Immature natural killer cell (primary cell): ENCODE measurements around the gene TGM3. TPM values are rescaled to one million over a fixed set of nuclear protein-coding genes. Genes with fewer than 3 reads are reported as not detected.

Experiments
- DNase-seq, 3 donors: peaks; one replicate each; pipeline ENCODE4 v3.0.0; 2022; ENCODE audit warnings: mixed read lengths in 1 of 3
- H3K27ac Mint-ChIP-seq, 6 donors: one replicate each; pipeline ENCODE4 v1.8.0; 2020; ENCODE audit warnings: mixed read lengths in 6 of 6, mild to moderate bottlenecking in 5 of 6, inconsistent platforms in 4 of 6, moderate library complexity in 3 of 6
- H3K27me3 Mint-ChIP-seq, 3 donors: one replicate each; pipeline ENCODE4 v1.8.0; 2020 to 2021; ENCODE audit warnings: low read depth in 3 of 3, mild to moderate bottlenecking in 3 of 3, mixed read lengths in 3 of 3, moderate library complexity in 3 of 3, inconsistent platforms in 1 of 3
- H3K36me3 Mint-ChIP-seq, 3 donors: one replicate each; pipeline ENCODE4 v1.8.0; 2020; ENCODE audit warnings: mixed read lengths in 3 of 3, inconsistent platforms in 2 of 3, mild to moderate bottlenecking in 2 of 3
- H3K4me1 Mint-ChIP-seq, 2 donors: one replicate each; pipeline ENCODE4 v1.8.0; 2020; ENCODE audit warnings: inconsistent platforms in 2 of 2, mild to moderate bottlenecking in 2 of 2, mixed read lengths in 2 of 2, moderate library complexity in 1 of 2
- H3K4me3 Mint-ChIP-seq, 5 donors: one replicate each; pipeline ENCODE4 v1.8.0; 2020; ENCODE audit warnings: mild to moderate bottlenecking in 5 of 5, mixed read lengths in 5 of 5, inconsistent platforms in 3 of 5, moderate library complexity in 3 of 5
- H3K9me3 Mint-ChIP-seq, 6 donors: one replicate each; pipeline ENCODE4 v1.8.0; 2020; ENCODE audit warnings: mild to moderate bottlenecking in 6 of 6, mixed read lengths in 6 of 6, inconsistent platforms in 4 of 6, moderate library complexity in 3 of 6
- polyA plus RNA-seq, 3 donors: library from polyadenylated mRNA; unstranded; fragments of 300-500 nt; fragmentation: Illumina TruSeq; gene quantifications; one replicate each; pipeline ENCODE4 v1.2.3, GENCODE V29; 2021

Gene TGM3
- polyA plus RNA-seq, 3 donors from 2014 or later, result not detected

DNA sequence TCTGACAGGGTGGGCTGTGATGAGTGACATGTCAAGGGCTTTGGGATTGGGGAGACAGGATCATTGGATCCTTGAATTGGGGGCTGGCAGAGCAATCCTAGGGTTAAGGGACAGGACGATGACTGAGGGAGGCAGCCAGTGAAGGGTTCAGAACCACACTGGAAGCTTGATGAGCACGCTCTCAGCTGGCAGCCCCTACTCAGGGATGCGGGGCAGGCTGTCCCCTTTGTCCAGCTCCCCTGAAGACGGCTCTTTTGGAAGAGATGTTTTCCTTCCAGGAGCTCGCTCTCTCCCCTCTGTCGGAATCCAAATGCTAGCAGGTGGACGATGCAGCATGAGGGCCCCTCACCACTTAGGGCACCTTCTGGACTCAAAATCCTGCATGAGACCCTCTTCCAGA, 8.4 kb downstream of the TGM3 start:
- Mint-ChIP-seq H3K4me1 (no peaks in the 10 kb centered on the region), H3K36me3 (no peaks in the 10 kb centered on the region), H3K4me3 (no peak overlapping the region), H3K9me3 (no peaks in the 10 kb centered on the region), H3K27ac (no peak overlapping the region), H3K27me3 (peaks cover 2 to 5% (median 3%) of the 10 kb centered on the region in 3 donors)
- DNase-seq, result no peak

DNA sequence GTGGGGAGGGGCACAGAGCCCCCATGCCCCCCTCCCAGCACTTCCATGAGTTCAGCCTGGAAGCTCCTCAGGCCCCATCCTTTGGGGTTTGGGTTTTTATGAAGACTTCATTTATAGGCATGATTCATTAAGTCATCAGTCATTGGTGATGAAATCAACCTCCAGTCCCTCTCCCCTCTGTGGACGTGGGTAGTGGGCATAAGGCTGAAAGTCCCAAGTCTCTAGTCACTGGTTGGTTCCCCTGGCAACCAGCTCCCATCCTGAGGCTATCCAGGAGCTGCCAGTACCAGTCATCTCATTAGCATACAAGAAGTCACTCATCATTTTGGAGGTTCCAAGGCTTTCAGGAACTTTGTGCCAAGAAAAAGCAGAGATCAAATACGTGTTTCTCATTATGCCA, 9.2 kb downstream of the TGM3 start:
- DNase-seq, result no peak
- H3K36me3 Mint-ChIP-seq, result no peaks in the 10 kb centered on the region
- no peaks in the 10 kb centered on the region for H3K4me1 Mint-ChIP-seq
- H3K27me3 Mint-ChIP-seq, result peaks cover 2 to 3% (median 3%) of the 10 kb centered on the region in 3 donors
- no peaks in the 10 kb centered on the region for H3K9me3 Mint-ChIP-seq
- H3K4me3 Mint-ChIP-seq, result no peak overlapping the region
- no peak overlapping the region for H3K27ac Mint-ChIP-seq

DNA sequence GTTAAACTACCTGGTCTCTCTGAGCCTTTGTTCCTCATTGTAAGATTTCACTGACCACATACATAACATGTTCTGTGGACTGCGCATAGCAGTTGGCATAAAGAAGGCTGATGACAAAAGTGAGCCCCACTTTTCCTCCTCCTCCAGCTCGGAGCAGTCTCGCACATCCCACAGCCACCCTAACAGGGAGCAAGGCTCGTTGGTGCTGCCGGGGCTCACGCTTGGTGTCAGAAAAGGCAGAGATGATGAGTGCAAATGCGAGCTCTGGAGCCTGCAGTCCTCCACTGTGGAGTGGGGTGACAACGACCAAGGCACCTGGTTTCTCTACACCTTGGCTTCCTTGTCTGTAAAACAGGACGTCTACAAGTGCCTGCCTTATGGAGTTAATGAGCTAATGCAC, 9.7 kb downstream of the TGM3 start:
- DNase-seq, result no peak
- no peak overlapping the region for H3K4me3 Mint-ChIP-seq
- H3K4me1 Mint-ChIP-seq, result no peaks in the 10 kb centered on the region
- peaks cover 2 to 3% (median 3%) of the 10 kb centered on the region in 3 donors for H3K27me3 Mint-ChIP-seq
- H3K27ac Mint-ChIP-seq, result no peak overlapping the region
- H3K9me3 Mint-ChIP-seq, result no peaks in the 10 kb centered on the region
- H3K36me3 Mint-ChIP-seq, result no peaks in the 10 kb centered on the region

DNA sequence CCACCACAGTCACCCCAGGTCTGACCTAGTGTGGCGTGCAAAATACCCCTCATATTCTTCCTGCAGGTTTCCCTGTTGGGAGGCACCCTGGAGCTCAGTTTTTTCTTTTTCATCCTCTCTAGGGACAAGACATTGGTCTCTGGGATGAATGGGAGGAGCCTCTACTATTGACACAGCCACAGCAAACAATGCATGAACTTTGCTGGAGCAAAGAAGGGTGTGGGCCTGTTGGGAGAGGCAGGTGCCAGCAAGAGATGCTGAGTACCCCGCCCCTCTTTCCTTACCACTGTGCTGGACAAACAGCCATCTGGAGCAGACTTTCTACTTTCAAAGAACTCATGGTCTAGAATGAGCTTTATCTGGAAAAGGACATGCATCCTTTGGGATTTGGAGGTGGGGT, 10.1 kb downstream of the TGM3 start:
- no peak for DNase-seq
- H3K27ac Mint-ChIP-seq, result no peak overlapping the region
- no peaks in the 10 kb centered on the region for H3K36me3 Mint-ChIP-seq
- H3K27me3 Mint-ChIP-seq, result peaks cover 2 to 3% (median 3%) of the 10 kb centered on the region in 3 donors
- no peak overlapping the region for H3K4me3 Mint-ChIP-seq
- H3K9me3 Mint-ChIP-seq, result no peaks in the 10 kb centered on the region
- no peaks in the 10 kb centered on the region for H3K4me1 Mint-ChIP-seq

DNA sequence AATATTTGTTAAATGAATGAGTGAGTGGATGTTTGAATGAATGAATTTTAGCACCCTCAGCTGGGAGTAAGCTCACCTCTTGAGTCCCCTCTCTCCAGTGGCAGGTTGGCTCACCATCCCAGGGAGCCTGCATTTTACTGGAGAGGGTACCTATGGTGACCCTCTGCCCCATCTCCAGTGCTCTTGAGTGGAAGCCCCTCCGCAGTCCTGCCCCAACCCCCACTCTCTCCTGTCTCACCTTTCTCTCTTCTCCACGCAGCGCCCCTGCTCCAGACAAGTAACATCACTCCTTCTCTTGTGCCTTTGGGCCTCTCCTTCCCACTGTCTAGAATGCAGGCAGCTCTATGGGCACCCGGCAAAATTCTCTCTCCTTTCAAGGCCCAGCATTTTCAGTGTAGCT, 11.3 kb downstream of the TGM3 start:
- no peak overlapping the region for H3K4me3 Mint-ChIP-seq
- no peak overlapping the region for H3K27ac Mint-ChIP-seq
- H3K4me1 Mint-ChIP-seq, result no peaks in the 10 kb centered on the region
- H3K27me3 Mint-ChIP-seq, result peaks cover 2 to 3% (median 3%) of the 10 kb centered on the region in 3 donors
- no peaks in the 10 kb centered on the region for H3K9me3 Mint-ChIP-seq
- DNase-seq, result no peak
- H3K36me3 Mint-ChIP-seq, result no peaks in the 10 kb centered on the region

DNA sequence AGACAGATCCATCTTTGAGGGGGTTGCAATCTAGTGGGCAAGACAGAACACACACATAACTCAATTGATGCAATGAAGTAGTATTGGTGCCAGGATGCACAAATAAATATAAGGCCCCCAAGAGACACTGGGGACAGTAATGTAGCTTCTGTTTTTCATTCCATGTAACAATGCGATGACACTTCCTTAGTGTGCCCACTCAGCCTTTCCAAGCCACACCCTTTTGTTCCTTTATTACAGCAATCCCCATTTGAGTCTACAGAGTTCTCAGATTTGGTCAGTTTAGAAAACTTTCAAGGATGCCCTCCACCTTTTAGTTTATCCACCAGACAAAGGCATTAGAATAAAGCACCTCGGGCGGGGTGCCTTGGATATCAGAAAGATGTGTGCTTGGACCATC, 15.5 kb downstream of the TGM3 start:
- no peak overlapping the region for H3K4me3 Mint-ChIP-seq
- H3K27me3 Mint-ChIP-seq, result peaks cover 0 to 3% (median 2%) of the 10 kb centered on the region in 3 donors
- H3K4me1 Mint-ChIP-seq, result no peaks in the 10 kb centered on the region
- H3K9me3 Mint-ChIP-seq, result no peaks in the 10 kb centered on the region
- no peaks in the 10 kb centered on the region for H3K36me3 Mint-ChIP-seq
- H3K27ac Mint-ChIP-seq, result no peak overlapping the region
- DNase-seq, result no peak

DNA sequence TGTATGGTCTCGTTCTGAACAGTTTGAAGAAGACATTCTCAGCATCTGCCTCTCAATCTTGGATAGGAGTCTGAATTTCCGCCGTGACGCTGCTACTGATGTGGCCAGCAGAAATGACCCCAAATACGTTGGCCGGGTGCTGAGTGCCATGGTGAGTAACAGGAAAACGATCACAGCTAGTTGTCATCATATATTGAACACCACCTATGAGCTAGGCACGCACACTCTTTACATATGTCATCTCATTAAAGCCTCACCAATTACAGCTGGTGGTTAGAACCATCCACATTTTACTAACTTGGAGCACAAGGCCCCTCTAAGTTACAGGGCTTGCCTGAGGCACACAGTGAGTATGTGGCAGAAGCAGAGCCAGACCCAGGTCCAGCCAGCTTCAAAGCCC, 17.1 kb downstream of the TGM3 start:
- H3K4me1 Mint-ChIP-seq, result no peaks in the 10 kb centered on the region
- DNase-seq, result no peak
- H3K4me3 Mint-ChIP-seq, result no peak overlapping the region
- no peaks in the 10 kb centered on the region for H3K9me3 Mint-ChIP-seq
- H3K27ac Mint-ChIP-seq, result no peak overlapping the region
- peaks cover 0 to 2% (median 0%) of the 10 kb centered on the region in 3 donors for H3K27me3 Mint-ChIP-seq
- no peaks in the 10 kb centered on the region for H3K36me3 Mint-ChIP-seq

DNA sequence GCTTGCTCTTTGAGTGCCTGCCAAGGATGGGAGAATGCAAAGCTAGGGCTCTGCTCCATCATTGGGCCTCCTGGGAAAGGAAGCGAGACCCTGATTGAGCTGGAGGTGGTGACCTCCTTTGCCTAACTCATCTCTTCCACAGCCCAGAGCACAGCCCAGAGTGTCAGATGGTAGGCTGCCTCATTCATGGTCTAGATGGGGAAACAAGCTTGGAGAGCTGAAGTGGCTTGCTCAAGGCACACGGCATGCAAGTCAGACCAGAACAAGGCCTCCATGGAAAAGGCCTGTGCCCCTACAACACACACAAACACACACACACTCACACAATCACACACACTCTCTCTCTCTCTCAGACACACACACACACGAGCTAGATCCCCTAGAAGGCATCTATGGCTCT, 17.5 kb downstream of the TGM3 start:
- Mint-ChIP-seq H3K4me3 (no peak overlapping the region), H3K36me3 (no peaks in the 10 kb centered on the region), H3K27ac (no peak overlapping the region), H3K9me3 (no peaks in the 10 kb centered on the region), H3K27me3 (peaks cover 0 to 2% (median 0%) of the 10 kb centered on the region in 3 donors), H3K4me1 (no peaks in the 10 kb centered on the region)
- DNase-seq, result no peak

DNA sequence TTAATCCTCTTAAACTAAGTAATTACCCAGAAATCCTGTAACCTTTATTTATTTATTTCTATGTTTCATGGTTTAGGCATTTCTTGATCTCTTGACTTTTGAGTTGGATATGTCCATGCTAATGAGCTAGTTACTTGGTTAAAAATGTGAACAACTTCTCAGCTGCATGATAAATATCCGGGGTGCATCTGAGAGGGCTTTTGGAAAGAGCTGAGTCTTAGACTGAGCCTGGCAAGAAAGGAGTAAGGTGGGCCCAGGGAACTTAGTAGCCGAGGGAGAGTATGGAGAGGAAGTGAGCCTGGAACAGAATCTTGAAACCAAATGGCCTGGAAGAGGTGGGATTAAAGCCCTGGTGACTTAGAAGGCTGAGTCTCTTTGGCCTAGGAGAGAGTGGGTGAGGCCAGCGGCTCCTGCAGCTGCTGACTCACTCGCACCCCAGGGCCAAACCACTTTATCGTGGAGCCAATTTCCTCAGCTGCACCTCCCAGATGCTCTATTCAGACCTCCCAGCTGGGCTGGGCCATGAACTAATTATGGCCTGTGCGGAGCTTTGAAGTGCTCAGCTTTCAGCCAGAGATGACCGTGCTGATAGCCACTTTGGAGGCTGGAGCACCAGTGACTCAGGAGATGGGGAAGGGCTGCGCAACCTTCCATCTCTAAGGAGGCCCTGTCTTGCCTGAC, 19.1 kb downstream of the TGM3 start:
- Mint-ChIP-seq H3K27me3 (peaks cover 0 to 4% (median 2%) of the 10 kb centered on the region in 3 donors), H3K9me3 (no peaks in the 10 kb centered on the region), H3K4me3 (no peak overlapping the region), H3K4me1 (no peaks in the 10 kb centered on the region), H3K27ac (no peak overlapping the region), H3K36me3 (no peaks in the 10 kb centered on the region)
- no peak for DNase-seq

DNA sequence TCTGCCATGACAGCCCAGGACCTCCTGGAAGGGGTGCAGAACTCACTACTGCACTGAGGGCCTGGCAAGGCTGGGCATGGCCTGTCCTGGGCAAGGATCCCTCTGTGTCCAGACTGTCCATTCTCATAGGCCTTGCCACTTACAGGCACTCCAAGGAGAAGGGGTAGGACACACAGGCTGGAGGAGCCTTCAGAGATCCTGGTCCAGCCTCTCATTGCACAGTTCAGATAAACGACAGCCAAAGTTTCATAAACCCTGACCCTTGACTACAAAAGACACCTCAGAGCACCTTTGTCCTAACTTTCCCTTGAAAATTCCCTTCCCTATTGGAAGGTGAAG, 19.6 kb downstream of the TGM3 start:
- H3K4me3 Mint-ChIP-seq, result no peak overlapping the region

DNA sequence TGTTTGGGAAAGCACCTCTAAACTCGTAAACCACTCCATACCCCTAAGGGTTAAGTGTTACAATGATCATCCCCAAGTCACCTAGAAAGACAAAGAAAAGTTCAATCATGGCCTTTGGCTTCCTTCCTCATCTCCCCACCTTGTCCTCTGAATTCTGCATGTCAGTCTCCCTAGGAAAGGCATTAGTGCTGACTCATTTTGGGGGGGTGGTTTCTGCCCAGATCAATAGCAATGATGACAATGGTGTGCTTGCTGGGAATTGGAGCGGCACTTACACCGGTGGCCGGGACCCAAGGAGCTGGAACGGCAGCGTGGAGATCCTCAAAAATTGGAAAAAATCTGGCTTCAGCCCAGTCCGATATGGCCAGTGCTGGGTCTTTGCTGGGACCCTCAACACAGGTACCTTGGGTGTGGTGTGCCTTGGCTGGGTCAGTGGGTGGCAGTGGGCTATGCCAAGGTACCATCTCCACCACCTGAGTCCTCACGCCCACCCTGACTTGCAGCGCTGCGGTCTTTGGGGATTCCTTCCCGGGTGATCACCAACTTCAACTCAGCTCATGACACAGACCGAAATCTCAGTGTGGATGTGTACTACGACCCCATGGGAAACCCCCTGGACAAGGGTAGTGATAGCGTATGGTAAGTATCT, 21.2 kb downstream of the TGM3 start:
- H3K27ac Mint-ChIP-seq, result no peak overlapping the region
- no peak overlapping the region for H3K4me3 Mint-ChIP-seq
- DNase-seq, result no peak
- H3K4me1 Mint-ChIP-seq, result no peaks in the 10 kb centered on the region
- peaks cover 0 to 4% (median 2%) of the 10 kb centered on the region in 3 donors for H3K27me3 Mint-ChIP-seq
- H3K36me3 Mint-ChIP-seq, result no peaks in the 10 kb centered on the region
- H3K9me3 Mint-ChIP-seq, result no peaks in the 10 kb centered on the region

More for the DNA sequence above, 19.6 kb downstream of the TGM3 start:
- Mint-ChIP-seq H3K36me3 (no peaks in the 10 kb centered on the region), H3K4me1 (no peaks in the 10 kb centered on the region), H3K27ac (no peak overlapping the region), H3K9me3 (no peaks in the 10 kb centered on the region), H3K27me3 (peaks cover 0 to 4% (median 2%) of the 10 kb centered on the region in 3 donors)
- DNase-seq, result no peak

DNA sequence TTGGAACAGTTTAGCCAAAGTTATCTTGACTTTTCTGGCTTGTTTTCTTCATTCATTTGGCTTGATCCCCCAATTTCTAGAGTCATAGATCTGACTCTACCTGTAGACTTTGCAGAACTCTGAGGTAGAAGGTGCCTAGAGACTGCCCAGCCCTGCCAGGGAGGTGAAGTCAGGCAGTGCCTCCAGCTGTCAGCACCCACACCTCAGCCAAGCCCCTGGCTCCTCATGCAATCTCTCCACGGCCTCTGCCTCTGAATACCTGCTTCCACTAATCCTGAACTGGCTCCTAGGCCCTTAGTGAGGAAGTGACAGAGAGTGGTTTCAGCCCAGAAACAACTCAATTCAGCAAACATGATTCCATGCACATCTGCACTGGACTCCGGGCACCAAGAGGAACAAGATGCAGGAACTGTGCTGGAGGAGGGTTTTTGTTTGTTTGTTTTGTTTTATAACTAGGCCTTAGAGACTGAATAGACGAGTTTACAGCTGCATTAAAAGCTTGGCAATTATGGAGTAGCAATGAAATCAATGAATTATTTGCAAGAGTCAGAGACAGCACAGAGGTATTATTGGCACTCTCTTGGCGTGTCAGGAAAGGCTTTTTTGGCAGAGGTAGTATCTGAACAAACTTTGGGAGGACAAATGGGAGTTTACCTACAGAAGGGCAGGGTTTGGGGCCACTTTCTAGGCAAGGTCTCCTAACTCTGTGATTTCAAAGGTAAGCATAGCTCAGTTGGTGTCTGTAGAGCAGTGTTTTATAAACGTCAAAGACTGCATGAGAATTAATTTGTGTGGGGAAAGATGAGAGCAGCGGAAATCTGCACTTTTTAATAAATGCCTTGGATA, 25.2 kb downstream of the TGM3 start:
- no peak for DNase-seq

DNA sequence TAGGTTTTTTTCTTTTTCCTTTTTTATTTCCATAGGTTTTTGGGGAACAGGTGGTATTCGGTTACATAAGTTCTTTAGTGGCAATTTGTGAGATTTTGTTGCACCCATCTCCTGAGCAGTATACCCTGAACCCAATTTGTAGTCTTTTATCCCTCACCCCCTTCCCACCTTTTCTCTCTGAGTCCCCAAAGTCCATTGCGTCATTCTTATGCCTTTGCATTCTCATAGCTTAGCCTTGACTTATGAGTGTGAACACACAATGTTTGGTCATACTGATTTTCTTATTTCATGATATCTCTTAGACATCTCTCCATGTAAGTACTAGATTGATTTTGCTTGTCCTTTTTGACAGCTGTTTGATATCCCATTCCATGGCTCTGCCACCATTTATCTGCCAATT, 27.2 kb downstream of the TGM3 start:
- H3K4me1 Mint-ChIP-seq, result no peaks in the 10 kb centered on the region
- DNase-seq, result no peak
- H3K9me3 Mint-ChIP-seq, result no peaks in the 10 kb centered on the region
- no peak overlapping the region for H3K4me3 Mint-ChIP-seq
- H3K27ac Mint-ChIP-seq, result no peak overlapping the region
- peaks cover 0 to 15% (median 2%) of the 10 kb centered on the region in 3 donors for H3K27me3 Mint-ChIP-seq
- H3K36me3 Mint-ChIP-seq, result no peaks in the 10 kb centered on the region

More for the DNA sequence above, 25.2 kb downstream of the TGM3 start:
- H3K4me3 Mint-ChIP-seq, result no peak overlapping the region
- no peaks in the 10 kb centered on the region for H3K9me3 Mint-ChIP-seq
- H3K4me1 Mint-ChIP-seq, result no peaks in the 10 kb centered on the region
- H3K27me3 Mint-ChIP-seq, result peaks cover 0 to 12% (median 0%) of the 10 kb centered on the region in 3 donors
- H3K27ac Mint-ChIP-seq, result no peak overlapping the region
- H3K36me3 Mint-ChIP-seq, result no peaks in the 10 kb centered on the region

DNA sequence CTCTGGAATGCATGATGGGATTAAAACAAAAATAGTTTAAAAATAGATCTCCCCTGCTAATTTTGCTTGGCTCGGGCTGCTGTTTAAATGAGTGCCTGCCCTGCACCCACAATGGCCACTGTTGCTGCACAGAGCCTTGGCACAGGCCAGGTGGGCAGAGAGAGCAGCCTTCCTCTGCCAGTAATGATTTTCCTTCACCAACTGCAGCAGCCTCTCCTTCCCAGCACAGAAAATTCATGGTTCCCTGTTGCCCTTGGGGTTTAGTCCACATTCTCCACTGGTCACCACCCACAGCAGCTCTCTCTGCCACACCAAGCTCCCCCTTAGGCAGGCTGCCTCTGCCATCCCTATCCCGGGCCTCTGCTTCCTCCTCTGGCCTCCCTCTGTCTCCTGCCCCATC, 30.2 kb downstream of the TGM3 start:
- Mint-ChIP-seq H3K4me3 (no peak overlapping the region), H3K27ac (no peak overlapping the region), H3K27me3 (peaks cover 1 to 20% (median 2%) of the 10 kb centered on the region in 3 donors), H3K36me3 (no peaks in the 10 kb centered on the region), H3K9me3 (no peaks in the 10 kb centered on the region), H3K4me1 (no peaks in the 10 kb centered on the region)
- no peak for DNase-seq
